DOHH2 (cell line): ENCODE data around the gene CCM2.

ENCODE experiments used
- EZH2phosphoT487 ChIP-seq: fragments of 200-600 bp; sonication (generic); IDR thresholded peaks from 2 replicates; pipeline ENCODE4 v1.6.1; 2017; ENCODE audit warnings: borderline replicate concordance, mild to moderate bottlenecking, antibody characterized with exemption, low read length, moderate library complexity, mixed read lengths
- TF ChIP-seq, protein P1 (sequence below): fragments of 200-600 bp; sonication (generic); IDR thresholded peaks from one replicate; pipeline ENCODE4 v1.5.1; 2014; ENCODE audit warnings: antibody characterized with exemption, mild to moderate bottlenecking, low read depth, low read length; ENCODE audit not compliant: poor library complexity, severe bottlenecking

DNA sequence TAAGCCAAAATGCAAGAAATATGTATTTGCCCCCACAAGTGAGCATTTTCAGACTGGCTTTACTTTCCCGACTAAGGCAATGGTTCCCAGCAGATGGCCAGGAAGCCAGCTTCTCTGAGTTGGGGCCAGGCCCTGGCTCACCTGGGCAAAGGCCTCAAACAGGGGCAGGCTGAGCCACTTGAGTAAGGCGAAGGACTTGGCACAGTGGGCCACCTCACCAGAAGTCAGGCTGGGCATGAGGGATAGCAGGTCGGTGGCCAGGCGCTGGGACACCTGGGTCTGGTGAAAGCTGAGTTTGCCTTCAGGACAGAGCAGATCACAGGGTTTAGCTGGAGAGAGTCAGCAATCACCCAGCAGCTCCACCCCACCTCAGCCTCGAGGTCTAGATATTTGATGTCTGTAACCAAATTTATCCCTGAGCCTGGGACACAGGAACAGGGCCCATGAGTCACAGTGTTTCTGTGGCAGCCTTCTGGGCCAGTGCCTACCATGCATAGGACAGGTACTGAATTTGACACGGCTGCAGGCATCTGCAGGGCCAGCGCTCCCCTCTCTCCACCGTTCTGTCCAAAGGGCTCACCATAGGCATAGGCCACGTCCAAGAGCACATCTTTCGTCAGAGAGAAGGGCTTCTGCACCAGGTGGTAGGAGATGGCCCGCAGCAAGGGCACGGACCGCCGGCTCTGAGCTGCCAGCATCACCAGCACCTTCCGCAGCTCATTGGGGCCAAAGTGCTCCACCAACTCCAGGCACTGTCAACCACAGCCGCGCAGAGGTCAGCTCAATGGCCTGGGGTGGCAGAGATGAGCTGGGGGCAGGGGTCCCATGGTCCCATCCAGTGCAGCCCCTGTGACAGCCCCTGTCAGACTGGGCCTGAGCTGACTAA lies 104.2 kb downstream of the CCM2 start:
- TF ChIP-seq, protein P1, sequence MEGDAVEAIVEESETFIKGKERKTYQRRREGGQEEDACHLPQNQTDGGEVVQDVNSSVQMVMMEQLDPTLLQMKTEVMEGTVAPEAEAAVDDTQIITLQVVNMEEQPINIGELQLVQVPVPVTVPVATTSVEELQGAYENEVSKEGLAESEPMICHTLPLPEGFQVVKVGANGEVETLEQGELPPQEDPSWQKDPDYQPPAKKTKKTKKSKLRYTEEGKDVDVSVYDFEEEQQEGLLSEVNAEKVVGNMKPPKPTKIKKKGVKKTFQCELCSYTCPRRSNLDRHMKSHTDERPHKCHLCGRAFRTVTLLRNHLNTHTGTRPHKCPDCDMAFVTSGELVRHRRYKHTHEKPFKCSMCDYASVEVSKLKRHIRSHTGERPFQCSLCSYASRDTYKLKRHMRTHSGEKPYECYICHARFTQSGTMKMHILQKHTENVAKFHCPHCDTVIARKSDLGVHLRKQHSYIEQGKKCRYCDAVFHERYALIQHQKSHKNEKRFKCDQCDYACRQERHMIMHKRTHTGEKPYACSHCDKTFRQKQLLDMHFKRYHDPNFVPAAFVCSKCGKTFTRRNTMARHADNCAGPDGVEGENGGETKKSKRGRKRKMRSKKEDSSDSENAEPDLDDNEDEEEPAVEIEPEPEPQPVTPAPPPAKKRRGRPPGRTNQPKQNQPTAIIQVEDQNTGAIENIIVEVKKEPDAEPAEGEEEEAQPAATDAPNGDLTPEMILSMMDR = no peak
- TF ChIP-seq EZH2phosphoT487 = no peak
